Gastrocnemius medialis (tissue), 4 donors: ENCODE results near the gene RNASE12. TPM values are rescaled to one million over a fixed set of nuclear protein-coding genes. Genes with fewer than 3 reads are reported as not detected.

Experiments
- ATAC-seq, 2 donors: fragments of 150-250 bp; one replicate each; pipeline ENCODE4 v1.9.1; 2016
- DNase-seq, 2 donors: peaks; one replicate each; pipeline ENCODE4 v3.0.0-alpha.2; 2019
- H3K27ac ChIP-seq, 4 donors: fragments of 200-600 bp; sonication (generic); 1 replicate in 1 of 4; 2 replicates in 3 of 4; pipeline ENCODE4 v1.5.1; 2016 to 2018; ENCODE audit warnings: mild to moderate bottlenecking in 2 of 4, moderate library complexity in 1 of 4
- H3K27me3 ChIP-seq, 3 donors: fragments of 200-600 bp; sonication (generic) in 2 of 3; 1 replicate in 1 of 3; 2 replicates in 2 of 3; pipeline versions ENCODE4 v1.5.1 to v1.6.0; 2016 to 2019; ENCODE audit warnings: mild to moderate bottlenecking in 1 of 3, moderate library complexity in 1 of 3
- H3K36me3 ChIP-seq, 2 donors: fragments of 200-600 bp; sonication (generic) in 1 of 2; one replicate each; pipeline ENCODE4 v1.5.1; 2017 to 2018
- H3K4me1 ChIP-seq, 2 donors: fragments of 200-600 bp; sonication (generic) in 1 of 2; one replicate each; pipeline ENCODE4 v1.5.1; 2016 to 2017; ENCODE audit warnings: mild to moderate bottlenecking in 2 of 2
- H3K4me3 ChIP-seq, 4 donors: fragments of 200-600 bp; sonication (generic) in 3 of 4; 1 replicate in 1 of 4; 2 replicates in 3 of 4; pipeline ENCODE4 v1.5.1; 2016 to 2019; ENCODE audit warnings: mild to moderate bottlenecking in 2 of 4
- H3K9me3 ChIP-seq, 3 donors: fragments of 200-600 bp; sonication (generic) in 2 of 3; 1 replicate in 1 of 3; 2 replicates in 2 of 3; pipeline ENCODE4 v1.5.1; 2016 to 2019
- POLR2A ChIP-seq, 2 donors: fragments of 450-650 bp; IDR thresholded peaks; one replicate each; pipeline ENCODE4 v1.6.1; 2017; ENCODE audit warnings: antibody characterized with exemption in 2 of 2, mild to moderate bottlenecking in 2 of 2, moderate library complexity in 2 of 2
- in situ Hi-C, 4 donors: fragments of 200-750 bp; cut with MboI; loops; one replicate each; pipeline versions ENCODE4 v1.15.0 to v1.8.0; 2017; ENCODE audit warnings: low sequenced_read_pairs in 4 of 4
- intact Hi-C: fragments of 100-400 bp; cut with DNase I; formaldehyde crosslinking; loops from one replicate; pipeline ENCODE4 v1.15.1; 2023; ENCODE audit warnings: low total_unique reads
- total RNA-seq, 4 donors: library from RNA; depleted of rRNA; stranded (reverse); fragments of >200 nt; gene quantifications; one replicate each; pipeline versions ENCODE4 v1.1.0 to v1.2.3, GENCODE V29; 2016
- TF ChIP-seq, protein P1 (sequence below), 5 experiments: fragments of 450-650 bp in 3 of 5; fragments of 200-600 bp in 2 of 5; sonication (generic) in 2 of 5; IDR thresholded peaks in 4 of 5; conservative IDR thresholded peaks in 1 of 5; 1 replicate in 4 of 5; 2 replicates in 1 of 5; pipeline ENCODE4 v1.5.1; 2016 to 2019; ENCODE audit warnings: antibody characterized with exemption in 5 of 5, mild to moderate bottlenecking in 3 of 5, moderate library complexity in 3 of 5

The RNASE12 gene
- total RNA-seq, 4 donors from 2014 or later: not detected

DNA sequence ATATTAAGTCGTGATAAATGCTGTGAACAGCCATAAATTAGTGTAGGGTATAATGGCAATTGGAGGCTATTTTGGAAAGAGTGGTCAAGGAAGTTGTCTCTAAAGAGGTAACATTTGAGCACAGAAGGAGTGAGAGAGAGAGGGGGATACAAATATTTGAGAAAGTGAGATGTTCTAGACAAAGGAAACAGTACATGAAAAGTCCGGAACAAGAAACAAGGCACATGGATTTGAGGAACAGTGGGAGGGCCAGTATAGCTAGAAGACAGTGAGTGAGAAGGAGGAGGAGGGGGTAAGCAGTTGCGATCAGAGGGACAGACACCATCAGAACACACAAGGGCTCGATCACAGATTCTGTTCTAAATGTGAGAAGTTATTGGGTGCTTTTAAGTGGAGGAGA lies 20.1 kb upstream of the RNASE12 start:
- no peak for DNase-seq
- Histone ChIP-seq H3K4me3 (no peak overlapping the region), H3K27ac (no peak overlapping the region), H3K36me3 (no peaks in the 10 kb centered on the region), H3K4me1 (peaks cover 9 to 17% of the 10 kb centered on the region in 2 donors), H3K27me3 (no peaks in the 10 kb centered on the region), H3K9me3 (no peaks in the 10 kb centered on the region)
- in situ Hi-C loops (loop anchor here (5.0 to 25.0 kb wide), 4 partner anchors 81 to 284 kb away; partner anchors contain the start of gene TEP1 (in 3 of the 4)), intact Hi-C loops (loop anchor here (5.0 to 10.0 kb wide), 4 partner anchors 269 to 654 kb away; partner anchors contain the start of genes HNRNPC, PARP2, RNASE7 and TTC5)
- no peak for ATAC-seq
- no peak for TF ChIP-seq POLR2A (IDR thresholded peaks at IDR 0.05)
- TF ChIP-seq, protein P1, sequence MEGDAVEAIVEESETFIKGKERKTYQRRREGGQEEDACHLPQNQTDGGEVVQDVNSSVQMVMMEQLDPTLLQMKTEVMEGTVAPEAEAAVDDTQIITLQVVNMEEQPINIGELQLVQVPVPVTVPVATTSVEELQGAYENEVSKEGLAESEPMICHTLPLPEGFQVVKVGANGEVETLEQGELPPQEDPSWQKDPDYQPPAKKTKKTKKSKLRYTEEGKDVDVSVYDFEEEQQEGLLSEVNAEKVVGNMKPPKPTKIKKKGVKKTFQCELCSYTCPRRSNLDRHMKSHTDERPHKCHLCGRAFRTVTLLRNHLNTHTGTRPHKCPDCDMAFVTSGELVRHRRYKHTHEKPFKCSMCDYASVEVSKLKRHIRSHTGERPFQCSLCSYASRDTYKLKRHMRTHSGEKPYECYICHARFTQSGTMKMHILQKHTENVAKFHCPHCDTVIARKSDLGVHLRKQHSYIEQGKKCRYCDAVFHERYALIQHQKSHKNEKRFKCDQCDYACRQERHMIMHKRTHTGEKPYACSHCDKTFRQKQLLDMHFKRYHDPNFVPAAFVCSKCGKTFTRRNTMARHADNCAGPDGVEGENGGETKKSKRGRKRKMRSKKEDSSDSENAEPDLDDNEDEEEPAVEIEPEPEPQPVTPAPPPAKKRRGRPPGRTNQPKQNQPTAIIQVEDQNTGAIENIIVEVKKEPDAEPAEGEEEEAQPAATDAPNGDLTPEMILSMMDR (IDR thresholded peaks at IDR 0.05 in 4 of 5, conservative IDR thresholded peaks at IDR 0.05 in 1 of 5): no peak

GRCh38 chr14:20610002-20610765 lies 19.0 kb upstream of the RNASE12 start:
- intact Hi-C loops: loop anchor here (1.0 to 10.0 kb wide), 5 partner anchors 155 to 655 kb away; partner anchors contain the start of genes APEX1, HNRNPC, PARP2 and RNASE7
- Histone ChIP-seq H3K27ac (peak overlapping the region; percentile 73 to 83 (median 82)), H3K9me3 (no peaks in the 10 kb centered on the region), H3K4me3 (peak overlapping the region; percentile 84 to 98 (median 95)), H3K27me3 (no peaks in the 10 kb centered on the region), H3K36me3 (no peaks in the 10 kb centered on the region), H3K4me1 (peaks cover 9 to 17% of the 10 kb centered on the region in 2 donors)
- DNase-seq: peak; percentile 30 to 70
- in situ Hi-C loops: loop anchor here (5.0 to 25.0 kb wide), 4 partner anchors 82 to 283 kb away; partner anchors contain the start of gene TEP1 (in 3 of the 4)
- peak; percentile 57 to 65 for ATAC-seq
- no peak for TF ChIP-seq POLR2A (IDR thresholded peaks at IDR 0.05)

GRCh38 chr14:20609215-20610001 lies 18.2 kb upstream of the RNASE12 start:
- TF ChIP-seq, protein P1 (IDR thresholded peaks at IDR 0.05 in 4 of 5, conservative IDR thresholded peaks at IDR 0.05 in 1 of 5): peak; percentile 91 to 98 (median 93)
- TF ChIP-seq POLR2A (IDR thresholded peaks at IDR 0.05): no peak
- no peaks in the 10 kb centered on the region for H3K36me3 ChIP-seq
- H3K9me3 ChIP-seq: no peaks in the 10 kb centered on the region
- H3K4me3 ChIP-seq: peak overlapping the region; percentile 84 to 98 (median 95)
- H3K27ac ChIP-seq: peak overlapping the region; percentile 73 to 83 (median 82)
- H3K27me3 ChIP-seq: no peaks in the 10 kb centered on the region
- in situ Hi-C loops: loop anchor here (5.0 to 25.0 kb wide), 5 partner anchors 83 to 285 kb away; partner anchors contain the start of gene TEP1 (in 4 of the 4)
- peaks cover 9 to 14% of the 10 kb centered on the region in 2 donors for H3K4me1 ChIP-seq
- peak; percentile 61 to 71 for ATAC-seq
- DNase-seq: peak; percentile 42 to 66
- intact Hi-C loops: loop anchor here (1.0 to 10.0 kb wide), 8 partner anchors 78 to 655 kb away; partner anchors contain the start of genes APEX1, HNRNPC, PARP2 and RNASE7

DNA sequence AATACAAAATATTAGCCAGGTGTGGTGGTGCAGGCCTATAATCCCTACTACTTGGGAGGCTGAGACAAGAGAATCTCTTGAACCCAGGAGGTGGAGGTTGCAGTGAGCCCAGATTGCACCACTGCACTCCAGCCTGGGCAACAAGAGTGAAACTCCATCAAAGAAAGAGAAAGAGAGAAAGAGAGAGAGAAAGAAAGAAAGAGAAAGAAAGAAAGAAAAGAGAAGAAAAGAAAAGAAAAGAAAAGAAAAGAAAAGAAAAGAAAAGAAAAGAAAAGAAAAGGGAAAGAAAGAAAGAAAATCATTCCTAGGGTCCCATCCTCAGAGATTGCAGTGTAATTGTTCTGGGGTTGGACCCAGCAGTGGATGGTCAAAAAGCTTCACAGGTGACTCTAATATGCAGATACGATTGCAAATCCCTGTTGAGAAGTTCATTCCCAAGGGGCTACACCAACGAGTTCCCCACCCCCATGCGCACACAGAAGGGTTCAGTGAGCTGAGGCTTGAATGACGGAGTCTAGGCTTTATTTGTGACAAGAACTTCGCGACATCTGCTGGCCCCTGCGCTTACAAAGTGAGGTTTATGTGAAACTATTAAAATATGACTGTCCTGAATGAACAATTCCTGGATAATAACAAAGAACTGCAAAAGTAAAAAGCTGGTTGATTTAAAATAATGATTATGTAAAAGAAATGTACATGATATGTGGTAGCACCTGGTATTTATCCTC lies 17.4 kb upstream of the RNASE12 start:
- no peak for TF ChIP-seq POLR2A (IDR thresholded peaks at IDR 0.05)
- TF ChIP-seq, protein P1 (IDR thresholded peaks at IDR 0.05 in 4 of 5, conservative IDR thresholded peaks at IDR 0.05 in 1 of 5): no peak
- no peaks in the 10 kb centered on the region for H3K27me3 ChIP-seq
- H3K4me1 ChIP-seq: peaks cover 3 to 8% of the 10 kb centered on the region in 2 donors
- no peaks in the 10 kb centered on the region for H3K9me3 ChIP-seq
- H3K27ac ChIP-seq: no peak overlapping the region
- intact Hi-C loops: loop anchor here (1.0 kb wide), 3 partner anchors 77 to 281 kb away; no protein-coding TSS in a partner anchor
- in situ Hi-C loops: loop anchor here in 3 of 4 donors (5.0 to 25.0 kb wide), 3 partner anchors 196 to 284 kb away; partner anchors contain the start of gene TEP1 (in 3 of the 3)
- H3K36me3 ChIP-seq: no peaks in the 10 kb centered on the region
- DNase-seq: no peak
- no peak overlapping the region for H3K4me3 ChIP-seq
- ATAC-seq: no peak
